ENCODE results near the gene ABTB1.
"Not testable (repeated sequence)": the region's sequence is repeated elsewhere in the genome, so short reads cannot be mapped to it uniquely, and the experiment has no call there.

Gene ABTB1

DNA sequence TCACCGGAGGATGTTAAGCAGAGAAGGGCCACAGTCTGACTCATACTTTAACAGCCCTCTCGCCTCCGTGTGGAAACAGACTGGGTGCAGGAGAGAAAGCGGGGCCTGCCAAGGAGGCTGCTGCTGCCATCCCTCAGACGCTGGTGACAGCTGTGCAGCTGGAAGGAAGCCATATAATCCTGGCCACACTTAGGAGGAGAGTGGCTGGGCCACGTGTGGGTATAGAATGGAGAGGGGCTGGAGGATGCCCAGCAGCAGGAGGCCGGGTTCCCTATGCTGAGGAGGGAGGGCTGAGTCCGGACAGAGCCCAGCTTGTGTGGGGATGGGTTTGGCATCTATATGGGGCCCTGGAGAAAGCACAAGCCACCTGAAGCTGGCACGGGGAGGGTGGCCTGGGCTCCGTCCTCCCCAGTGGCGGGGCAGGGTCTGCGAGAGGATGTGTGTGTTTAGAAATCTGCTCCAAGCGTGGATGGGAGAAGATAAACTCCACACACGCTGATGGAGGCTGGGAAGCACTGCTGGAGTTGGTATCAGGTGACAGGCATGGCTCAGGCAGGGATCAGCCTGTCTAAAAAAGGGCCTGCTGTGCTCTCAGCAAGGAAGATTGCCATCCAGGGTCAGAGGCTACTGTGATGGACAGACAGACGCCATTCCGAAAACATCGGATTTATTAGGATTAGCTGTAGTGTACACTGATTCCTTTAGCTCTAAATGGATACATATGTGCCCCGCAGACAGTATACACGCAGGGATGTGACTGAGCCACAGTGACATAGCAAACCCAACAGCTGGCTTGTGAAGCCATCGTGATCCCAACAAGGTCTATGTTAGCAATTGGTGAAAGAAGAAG is 15.9 kb downstream of the ABTB1 start:
- DNase-seq: peak; percentile 62

DNA sequence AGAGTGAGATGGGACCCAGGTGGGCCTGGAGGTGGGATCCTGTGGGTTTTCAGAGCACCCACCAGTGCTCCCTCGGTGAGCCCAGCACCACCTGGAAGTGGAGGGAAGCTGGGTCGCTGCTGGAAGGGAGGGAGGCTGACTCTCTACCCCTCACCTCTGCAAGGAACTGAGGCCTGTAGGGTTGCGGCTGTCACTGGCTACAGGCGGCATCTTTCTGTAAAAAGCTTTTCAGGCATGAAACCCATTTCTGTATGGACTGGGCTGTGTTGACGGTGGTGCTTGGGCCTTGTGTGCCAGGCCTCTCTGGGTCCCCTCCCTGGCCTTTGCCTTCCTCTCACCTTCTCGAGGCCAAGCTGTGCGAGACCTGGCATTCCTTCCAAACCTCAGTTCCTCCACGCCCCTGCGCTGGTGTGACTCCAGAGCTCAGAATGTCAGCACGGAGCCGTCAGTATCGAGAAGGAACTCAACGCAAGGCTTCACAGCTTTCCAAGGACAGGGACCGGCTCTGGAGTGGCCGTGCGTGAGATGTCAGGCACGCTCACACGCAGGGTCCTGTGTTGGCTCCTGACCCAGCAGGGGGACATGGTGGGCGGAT is 16.6 kb downstream of the ABTB1 start:
- peak; percentile 19 for DNase-seq

DNA sequence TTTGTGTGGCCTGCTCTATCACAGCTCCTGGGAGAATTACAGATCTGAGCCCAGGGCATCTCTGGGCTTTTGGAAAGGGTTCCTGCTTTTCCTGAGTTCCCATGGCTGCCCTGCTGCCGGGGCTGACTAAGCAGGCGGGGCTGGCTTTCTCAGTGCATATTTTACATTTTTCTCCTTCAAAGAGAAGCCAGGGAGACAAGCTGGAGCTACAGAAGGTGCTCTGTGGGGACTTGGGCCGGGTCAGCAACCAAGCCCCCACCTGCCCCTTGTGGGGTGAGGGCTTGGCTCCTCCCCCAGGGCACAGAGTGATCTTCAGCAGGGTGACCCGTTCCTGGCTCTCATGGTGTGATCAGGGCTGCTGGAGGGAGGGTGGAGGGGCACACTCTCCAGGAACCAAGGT is 17.4 kb downstream of the ABTB1 start:
- DNase-seq: peak; percentile 45

DNA sequence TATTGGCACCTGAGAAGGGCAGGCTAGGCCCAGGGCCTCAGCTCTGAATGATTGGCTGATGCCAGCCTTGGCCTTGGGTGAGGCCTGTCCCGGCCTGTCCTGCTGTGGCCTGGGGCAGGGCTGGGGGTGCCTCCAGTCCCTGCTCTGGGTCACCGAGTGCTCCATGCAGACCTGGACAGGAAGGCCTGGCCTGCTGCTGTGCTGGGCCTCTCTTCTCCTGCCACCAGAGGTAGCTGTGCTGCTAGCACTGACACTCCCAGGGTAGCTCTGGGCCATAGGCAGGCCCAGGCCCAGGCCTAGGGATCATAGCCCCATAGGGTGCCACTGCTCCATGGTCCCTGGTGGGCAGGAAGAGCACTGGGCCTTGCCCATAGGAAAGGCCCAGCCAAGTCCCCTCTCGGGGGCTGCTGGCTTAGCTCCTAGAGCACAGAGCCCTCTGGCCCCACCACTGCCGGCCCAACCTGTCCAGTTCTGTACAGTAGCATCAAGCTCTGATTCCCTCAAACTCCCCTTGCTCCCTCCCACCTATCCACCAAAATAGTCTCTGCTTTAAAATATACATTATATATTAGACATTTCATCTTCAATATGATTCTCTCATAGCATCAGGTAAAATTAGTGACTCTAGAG is 18.2 kb downstream of the ABTB1 start:
- peak; percentile 31 for DNase-seq

DNA sequence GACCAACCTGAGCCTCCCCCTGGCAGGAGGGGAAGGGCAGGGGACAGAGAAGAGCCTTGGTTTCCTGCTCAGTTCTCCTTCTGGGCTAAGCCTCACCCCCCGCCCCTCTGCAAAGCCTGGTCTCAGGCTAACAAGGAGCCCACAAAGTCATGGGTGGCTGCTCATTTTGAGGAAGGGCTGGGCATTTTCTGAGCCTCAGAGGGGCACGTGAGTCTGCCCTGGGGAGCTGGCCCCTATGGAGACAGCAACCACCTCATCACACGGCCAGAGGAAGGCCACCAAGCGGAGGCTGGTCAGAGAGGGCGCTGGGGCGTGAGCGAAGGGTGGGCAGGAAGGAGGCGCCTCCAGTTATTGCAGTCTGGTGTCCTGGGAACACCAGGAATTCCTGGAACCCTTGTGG is 18.7 kb downstream of the ABTB1 start:
- peak; percentile 14 for DNase-seq

DNA sequence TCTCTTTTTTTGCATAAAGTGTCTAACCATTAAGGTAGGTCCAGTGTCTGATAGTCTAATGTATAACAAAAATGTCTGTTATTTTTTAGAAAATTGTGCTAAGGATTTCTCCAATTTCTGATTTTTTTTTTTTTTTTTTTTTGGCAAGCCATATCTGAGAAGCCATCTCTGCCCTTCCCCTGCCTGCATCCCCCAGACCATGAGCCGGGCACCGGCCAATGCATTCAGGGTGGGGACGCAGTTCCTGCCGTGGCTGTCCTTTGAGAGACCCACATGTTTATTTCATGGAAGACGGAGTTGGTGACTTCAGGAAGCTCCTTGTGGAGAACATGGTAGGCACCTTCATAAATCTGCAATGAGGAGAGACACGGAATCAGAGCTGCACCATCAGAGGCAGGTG is 19.2 kb downstream of the ABTB1 start:
- peak; percentile 16 for DNase-seq

DNA sequence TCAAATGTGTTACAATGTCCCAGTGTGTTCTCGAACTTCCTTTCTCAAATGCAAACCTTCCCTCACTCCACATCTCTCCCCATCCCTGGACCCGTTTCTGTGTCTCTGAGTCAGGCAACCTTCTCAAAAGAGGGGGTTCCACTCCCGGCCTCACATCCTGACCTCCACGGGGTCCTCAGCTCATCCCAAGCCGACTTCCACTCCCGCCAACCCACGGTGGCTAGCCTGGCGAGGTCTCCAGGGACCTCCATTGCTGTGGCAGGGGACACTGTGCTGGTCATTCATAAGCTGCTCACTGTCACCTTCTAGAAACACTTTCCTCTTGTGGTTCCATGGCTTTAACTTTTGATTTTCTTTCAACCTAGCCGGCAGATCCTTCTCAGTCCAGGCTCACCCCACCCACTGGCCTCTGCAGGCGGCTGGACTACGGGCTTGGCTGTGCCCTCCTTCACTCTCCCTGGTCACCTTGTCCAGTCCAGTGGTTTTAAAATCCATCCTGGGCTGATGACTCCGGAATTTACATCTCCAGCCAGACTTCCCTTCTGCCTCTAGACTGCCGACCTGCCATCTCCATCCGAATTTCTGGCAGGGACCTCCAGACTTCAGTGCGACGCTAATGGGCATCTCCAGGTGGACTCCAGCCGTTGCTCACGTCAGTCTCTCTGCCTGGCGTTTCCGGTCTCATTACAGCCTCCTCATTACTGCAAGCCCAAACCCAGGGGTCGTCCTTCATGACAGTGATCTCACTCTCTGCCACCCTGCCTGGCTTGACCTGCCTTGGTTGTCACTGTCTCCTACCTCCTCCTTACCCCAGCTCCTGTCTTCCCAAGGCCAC is 20.0 kb downstream of the ABTB1 start:
- peak; percentile 9 for DNase-seq

DNA sequence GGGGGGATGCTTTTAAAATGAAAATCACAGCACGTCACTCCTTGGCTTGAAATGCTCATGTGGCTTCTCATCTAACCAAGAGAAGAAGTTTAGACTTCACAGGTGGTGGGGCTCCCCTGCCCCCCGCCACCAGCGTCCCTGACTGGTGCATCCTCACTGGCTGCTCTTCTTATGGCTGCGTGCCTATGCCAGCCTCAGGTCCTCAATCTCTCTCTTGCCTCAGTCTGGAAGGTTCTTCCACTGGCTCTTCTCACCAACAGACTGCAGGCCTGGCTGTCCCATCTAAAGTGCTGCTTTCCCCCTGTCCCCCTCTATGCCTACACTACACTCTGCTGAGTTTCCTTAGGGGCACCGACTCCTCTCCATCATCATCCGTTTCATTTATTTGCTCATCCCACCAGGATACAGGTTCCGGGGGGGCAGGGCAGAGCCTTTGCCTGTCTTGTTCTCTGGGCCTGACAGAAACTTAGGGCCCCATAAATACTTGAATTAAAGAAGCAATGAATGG is 20.6 kb downstream of the ABTB1 start:
- DNase-seq: peak; percentile 23

DNA sequence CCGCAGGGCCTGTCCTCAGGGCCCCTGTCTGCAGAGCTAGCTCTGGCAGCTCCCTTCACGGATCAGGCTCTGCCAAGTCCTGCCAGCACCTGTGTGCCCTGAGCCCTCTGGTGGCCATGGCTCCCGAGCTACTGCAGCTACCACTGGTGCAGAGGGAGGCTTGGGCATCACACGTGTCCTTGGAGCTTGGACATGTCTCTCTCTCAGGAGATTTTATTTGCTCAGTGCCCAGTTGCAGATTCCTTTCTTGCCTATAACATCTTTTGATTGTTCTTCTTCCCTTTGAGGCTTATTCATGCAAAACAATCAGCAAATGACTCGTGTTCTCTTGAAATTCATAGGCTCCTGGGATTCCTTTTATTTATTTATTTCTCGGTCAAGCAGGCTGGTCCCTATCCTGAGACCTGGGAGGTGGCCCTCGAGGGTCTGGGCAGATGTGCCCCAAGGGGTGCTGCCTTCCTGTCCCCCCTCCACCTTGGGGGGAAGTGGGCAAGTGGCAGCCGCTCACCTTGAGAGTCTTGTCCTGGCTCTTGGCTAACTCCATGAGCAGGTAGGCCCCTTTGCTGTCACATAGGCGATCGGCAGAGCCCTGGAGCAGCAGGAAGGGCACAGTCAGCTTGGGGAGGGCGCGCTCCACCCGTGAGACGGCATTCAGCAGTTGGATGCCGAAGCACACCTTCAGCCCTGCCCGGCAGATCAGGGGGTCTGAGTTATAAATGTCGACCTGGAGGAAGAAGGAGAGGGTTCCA is 21.9 kb downstream of the ABTB1 start:
- DNase-seq: peak; percentile 34

DNA sequence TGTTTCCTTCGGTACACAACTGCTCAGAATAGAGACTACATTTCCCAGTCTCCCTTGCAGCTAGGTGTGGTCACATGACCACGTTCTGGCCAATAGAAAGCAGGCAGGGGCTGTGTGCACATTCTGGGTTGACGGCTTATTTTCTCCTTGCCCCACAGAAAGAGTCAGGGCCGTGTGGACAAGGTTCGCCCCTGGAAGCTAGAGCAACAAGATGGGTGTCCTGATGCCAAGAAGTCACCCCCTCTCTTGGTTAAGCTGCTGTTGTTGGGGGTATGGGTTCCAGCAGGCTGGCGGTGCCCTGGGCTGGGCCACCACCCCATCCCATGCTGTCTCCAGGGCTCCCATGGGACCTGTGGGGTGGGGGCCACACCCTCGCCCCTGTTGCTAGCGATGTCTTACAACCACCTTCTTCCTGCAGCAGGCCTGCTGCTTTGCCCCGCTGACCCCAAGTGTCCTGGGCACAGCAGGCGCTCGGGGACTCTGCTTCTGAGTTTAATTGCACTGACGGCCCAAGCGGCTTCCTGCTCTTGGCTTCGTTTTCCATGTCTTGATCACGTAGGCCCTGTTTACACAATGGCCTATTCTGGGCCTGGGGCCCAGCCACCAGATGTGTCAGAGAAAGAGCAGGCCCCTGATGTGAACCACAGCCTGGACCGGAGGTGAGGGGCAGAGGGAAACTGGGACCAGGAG is 24.9 kb downstream of the ABTB1 start:
- peak; percentile 88 for DNase-seq

DNA sequence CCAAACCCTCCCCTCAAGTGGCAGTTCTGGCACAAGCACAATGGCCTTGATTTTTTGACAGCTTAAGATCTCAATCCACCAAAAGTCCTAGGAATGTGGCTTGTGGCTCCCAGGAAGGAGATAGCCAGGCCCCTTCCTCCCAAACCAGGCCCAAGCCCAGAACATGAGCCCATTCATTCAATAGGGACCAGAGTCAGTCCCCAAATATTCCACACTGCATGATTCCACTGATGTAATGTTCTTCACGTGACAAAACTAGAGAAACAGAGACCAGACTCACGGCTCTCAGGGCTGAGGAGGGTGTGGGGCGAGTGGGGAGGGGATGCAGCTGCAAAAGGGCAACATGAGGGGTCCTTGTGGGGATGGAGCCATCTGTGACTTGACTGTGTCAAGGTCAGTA is 25.5 kb downstream of the ABTB1 start:
- no peak for DNase-seq

DNA sequence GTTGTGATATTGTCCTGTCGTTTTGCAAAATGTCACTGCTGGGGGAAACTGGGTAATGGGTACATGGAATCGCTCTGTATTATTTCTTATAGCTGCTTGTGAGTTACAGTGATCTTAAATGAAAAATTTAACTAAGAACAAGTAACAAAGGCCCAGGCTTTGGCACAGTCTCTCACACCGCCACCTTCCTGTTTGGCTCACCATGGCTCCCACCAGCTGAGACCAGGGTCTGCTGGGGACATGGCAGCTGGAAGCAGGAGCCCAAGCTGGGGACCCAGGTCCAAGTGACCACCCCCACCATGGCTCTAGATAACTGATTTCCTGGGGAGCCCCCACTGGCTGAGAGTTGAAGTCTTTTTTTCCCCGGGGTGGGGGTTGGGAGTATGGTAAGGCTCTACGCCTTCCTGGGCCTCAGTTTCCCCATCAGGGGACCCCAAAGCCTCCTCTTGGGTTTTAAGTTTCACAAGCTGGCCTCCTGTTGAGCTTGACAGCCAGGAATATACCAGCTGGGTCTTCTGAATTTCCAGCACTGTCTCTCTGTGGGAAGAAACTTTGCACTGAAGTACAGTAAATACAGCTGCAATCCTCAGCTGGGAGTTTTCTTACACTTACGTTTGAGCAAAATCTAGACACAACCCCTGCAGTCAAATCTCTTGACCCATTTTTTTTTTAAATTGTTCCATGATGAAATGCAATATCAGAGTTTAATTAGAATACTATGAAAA is 26.1 kb downstream of the ABTB1 start:
- DNase-seq: peak; percentile 38

DNA sequence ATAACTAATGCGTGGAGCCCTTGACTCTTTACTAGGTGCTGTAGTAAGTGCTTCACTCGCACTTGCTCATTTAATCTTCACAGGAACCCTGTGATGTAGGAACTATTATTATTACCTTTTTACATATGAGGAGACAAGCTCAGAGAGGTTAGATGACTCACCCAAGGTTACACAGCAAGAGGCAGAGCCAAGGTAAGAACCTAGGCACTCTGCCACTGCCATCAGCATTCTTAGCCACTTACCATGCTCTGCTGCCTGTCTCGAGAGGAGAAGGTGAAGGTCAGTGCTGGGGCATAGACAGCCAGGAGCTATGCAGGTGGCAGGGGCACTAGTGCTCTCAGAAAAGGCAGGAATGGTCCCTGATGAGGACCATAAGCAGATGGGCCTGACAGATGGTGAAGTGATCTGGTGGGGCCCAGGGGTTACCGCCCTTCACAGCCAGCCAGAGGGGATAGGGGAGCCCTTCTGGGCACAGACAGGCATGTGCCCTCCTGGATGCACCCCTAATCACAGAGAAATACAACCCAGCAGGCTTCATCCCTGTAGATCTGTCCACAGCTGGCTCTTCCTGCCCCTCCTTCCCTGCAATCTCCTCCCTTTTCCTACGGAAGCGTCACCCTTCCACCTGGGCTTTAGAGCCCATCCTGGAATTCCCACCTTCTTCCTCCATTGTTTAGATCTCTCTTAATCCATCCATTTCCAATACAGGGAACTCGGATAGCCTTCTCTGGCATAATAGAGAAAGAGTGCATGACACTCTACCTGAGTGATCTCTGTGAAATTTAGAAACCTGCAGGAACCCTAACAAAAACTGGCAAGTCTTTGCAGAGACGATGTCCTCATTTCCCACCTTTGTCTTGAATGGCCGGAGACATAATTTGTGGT is 26.9 kb downstream of the ABTB1 start:
- DNase-seq: peak; percentile 8

DNA sequence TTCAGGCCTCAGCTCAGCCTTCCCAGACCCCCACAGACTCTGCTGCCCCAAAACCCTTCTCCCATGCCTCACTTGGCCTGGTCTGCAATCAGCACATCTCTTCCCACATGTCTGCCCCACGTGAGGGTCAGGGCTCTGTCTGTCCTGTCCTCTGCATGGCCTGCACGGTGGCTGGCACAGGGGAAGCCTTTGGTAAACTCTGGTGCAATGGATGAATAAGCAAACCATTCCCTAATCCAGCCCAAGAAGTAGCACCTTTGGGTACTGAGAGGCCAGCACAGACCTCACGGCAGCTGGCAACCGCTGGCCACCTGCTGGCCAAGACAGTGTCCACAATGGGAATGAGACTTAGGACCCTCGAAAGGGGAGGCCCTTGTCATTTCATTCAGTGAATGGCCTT is 27.7 kb downstream of the ABTB1 start:
- DNase-seq: peak; percentile 16

DNA sequence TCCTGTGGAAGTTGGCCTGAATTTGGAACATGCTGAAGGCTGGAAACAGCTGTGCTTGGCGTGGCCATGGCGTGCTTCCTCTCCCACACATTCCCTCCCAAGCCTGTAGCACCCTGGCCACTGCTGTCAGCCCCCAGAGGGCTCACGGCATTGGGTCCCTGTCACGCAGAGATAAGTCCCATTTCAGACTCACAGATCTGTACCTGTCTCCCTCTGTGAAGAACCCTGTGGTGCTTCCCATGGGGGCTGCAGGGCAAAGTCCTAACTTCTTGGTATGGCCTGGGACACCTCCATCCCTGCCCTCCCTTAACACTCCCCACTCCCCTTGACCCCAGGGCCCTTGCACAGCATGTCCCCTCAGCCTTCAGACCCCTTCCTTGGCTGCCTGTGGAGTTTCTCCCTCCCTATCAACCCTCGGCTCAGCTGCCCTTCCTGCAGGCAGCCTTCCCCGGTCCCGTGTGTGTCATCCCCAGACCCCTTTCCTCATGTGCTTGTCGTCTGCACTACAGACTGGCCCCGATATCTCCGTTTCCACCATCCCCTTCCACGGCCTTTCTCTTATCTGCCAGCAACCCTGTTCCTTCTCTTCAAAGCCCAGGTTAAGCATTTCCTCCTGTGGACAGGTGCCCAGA is 28.6 kb downstream of the ABTB1 start:
- peak; percentile 26 for DNase-seq

DNA sequence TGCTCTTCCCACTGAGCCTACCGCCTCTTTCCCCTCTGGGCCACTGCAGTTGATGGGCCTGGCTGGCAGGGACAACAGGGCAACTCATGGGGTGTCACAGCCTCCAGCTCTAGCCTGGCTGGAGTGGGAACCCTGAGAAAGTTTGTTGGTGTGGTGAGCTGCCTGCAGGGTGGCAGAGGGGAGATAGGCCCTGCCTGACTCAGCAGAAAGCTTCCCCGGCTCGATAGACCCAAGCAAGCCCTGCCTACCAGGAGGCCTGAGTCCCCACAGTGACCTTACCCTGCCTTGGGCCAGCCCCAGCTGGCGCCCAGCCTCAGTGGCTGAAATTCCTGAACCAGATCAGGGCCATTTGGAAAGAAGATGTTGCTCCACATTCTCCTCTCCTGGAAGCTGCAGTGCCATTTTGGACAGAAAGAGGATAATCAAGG is 29.4 kb downstream of the ABTB1 start:
- DNase-seq: peak; percentile 32

DNA sequence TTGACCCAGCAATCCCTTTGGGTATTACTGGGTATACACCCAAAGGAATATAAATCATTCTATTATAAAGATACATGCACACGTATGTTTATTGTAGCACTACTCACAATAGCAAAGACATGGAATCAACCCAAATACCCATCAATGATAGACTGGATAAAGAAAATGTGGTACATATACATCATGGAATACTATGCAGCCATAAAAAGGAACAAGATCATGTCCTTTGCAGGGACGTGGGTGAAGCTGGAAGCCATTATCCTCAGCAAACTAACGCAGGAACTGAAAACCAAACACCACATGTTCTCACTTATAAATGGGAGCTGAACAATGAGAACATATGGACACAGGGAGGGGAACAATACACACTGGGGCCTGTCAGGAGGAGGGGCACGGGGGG is 32.1 kb downstream of the ABTB1 start:
- not testable (repeated sequence) for DNase-seq

DNA sequence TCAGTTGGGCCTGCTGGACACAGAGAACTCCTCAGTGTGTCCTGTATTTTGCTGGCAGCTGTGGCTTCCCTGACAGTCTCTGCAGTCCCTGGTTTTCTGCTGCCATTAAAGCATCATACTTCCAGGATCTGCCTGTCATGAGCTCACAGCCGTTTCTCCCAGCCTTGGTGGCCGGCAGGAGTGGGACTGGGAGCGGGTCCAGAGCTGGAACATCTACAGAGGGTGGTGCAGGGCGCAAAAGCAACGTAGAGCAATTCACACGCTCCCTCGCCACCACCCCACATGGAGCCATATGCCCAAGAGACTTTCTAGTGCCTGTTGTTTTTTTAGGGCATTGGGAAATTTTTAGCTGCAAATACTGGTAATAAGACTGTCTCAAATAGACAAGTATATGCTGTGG is 33.6 kb downstream of the ABTB1 start:
- DNase-seq: peak; percentile 42

DNA sequence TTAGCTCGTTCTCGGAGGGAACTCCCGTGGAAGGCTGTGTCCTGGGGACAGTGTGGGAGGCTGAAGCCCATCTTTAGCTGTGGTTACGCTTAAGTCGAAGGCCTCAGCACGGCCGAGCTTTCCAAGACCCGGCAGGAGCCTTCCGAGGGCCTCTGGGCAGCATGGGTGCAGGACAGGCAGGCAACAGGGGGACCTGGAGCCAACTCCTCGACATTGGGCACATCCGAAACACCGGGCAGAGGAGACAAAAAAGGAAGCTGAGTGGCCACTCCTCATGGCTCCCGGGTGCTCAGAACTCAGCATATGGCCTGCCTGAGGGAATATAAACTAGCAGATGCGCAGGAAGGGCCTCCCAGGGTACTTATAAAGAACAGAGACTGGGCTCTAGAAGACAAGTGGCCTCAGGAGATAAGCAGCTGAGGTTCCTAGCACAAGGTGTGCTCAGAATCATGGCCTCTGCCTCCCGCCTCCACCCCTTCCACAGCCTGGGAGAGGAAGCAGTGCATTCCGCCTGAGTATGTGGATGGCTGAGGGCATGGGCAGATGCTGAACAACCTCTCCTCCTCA is 34.1 kb downstream of the ABTB1 start:
- peak; percentile 9 for DNase-seq
